Middle frontal gyrus (tissue), 1 donor: ENCODE data around the gene SLC26A9.

Experiments used
- DNase-seq: peaks from one replicate; pipeline ENCODE4 v3.0.0-alpha.2; 2015; ENCODE audit warnings: low spot score; ENCODE audit errors: extremely low spot score

Gene SLC26A9

GRCh38 chr1:205973377-205974232 is 30.3 kb upstream of the SLC26A9 start:
- no peak for DNase-seq

- no peak for DNase-seq
These were observed 29.4 kb upstream of the SLC26A9 start for GRCh38 chr1:205972491-205973168.

DNA sequence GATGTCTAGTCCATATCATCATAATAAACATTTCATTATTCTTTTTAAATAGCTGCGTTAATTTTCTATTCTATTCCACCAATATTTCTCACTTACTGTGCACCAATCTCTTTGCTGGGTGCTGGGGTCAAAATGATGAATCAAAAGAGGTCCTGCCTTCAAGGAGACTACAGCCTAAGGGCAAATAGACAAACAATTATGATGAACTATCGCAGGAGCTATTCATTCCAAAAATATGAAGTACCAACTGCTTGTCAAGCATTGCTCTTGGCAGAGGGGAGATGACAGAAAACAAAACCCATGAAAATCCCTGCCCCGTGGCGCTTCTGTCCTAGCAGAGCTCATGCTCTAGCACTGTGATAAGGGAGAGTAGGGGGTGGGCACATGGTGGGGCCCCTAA is 28.8 kb upstream of the SLC26A9 start:
- DNase-seq, result no peak

- no peak for DNase-seq
These were observed 27.8 kb upstream of the SLC26A9 start for GRCh38 chr1:205971082-205971481.

- DNase-seq, result no peak
These were observed 27.2 kb upstream of the SLC26A9 start for GRCh38 chr1:205970486-205970885.

DNA sequence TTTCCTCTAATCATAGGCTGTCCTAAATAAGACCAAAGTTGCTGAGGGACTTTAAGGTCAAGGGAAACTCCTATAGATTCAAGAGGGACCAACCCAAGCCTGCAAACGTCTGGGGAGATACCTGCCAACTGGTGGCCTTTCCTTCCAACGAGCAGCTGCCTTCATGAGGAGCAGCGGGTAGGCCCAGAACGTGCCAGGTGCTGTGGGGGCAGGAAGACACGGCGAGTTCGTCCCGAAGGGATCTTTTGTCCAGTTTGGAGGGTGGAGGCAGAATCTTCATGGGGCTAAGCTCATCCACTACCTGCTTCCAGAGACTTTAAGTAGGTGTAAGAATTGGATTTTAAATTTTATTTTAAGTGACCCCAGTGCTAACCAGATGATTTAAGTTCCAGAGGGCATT is 26.0 kb upstream of the SLC26A9 start:
- DNase-seq, result no peak

- DNase-seq, result no peak
These were observed 24.5 kb upstream of the SLC26A9 start for GRCh38 chr1:205967554-205968335.

DNA sequence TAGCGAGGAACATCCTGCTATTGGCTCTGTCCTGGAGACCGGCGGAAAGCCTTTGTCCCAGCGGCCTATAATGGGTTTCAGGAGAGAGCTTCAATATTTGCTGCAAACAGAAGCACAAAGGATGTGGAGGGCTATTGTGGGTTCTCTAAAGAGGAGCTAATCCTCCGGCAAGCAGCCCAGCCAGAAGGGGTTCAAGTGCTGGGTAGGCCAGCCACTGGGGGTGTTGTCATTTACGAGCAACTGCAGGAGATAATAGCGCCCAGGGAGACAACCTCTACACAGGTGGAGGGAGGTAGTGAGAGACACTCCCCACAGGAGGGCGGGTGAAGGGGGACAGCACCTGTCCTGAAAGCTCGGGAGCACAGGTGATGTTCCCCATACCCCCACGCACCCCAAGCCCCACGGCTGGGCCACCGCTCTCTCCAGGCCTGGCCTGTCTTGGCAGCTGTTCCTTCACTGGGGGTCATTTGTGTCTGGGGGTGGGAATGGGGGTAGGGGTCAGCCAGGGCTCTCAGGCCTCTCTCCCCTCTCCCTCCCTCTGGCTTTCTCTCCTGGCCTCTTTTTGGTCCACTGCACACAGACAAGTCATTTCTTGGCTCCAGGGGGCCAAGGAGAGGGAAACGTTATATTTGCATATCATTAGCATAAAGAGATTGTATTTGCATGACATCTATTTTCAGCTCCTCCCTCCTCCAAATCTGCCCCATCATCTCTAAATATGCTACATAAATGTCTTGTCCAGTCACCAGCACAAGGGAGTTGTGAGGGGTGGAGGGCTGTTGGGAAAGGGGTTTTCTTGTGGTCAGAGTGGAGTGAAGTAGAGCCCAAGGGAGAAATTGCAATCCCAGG is 22.0 kb upstream of the SLC26A9 start:
- DNase-seq, result no peak

GRCh38 chr1:205963352-205964155 is 20.3 kb upstream of the SLC26A9 start:
- no peak for DNase-seq

- DNase-seq, result no peak
These were observed 19.6 kb upstream of the SLC26A9 start for GRCh38 chr1:205962821-205963221.

- DNase-seq, result no peak
These were observed 18.9 kb upstream of the SLC26A9 start for GRCh38 chr1:205961991-205962820.

- no peak for DNase-seq
These were observed 18.1 kb upstream of the SLC26A9 start for GRCh38 chr1:205961405-205961804.

DNA sequence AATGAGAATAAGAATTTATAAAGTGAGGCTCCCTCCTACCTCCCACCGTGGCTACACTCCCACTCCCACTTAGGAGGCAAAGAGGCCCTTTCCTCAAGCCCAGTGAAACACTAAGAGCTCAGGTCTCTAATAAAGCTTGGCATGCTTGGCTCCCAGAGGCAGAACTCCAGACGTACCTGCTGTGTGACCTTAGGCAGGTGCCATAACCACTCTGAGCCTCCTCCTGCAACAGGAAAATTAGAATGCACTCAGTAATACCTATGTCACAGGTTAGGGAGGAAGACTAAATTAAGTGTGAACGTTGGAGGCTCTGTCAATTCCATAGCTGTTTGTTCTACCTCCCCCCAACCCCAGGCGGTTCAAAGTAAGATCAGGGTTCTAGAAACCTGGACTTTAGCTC is 16.5 kb upstream of the SLC26A9 start:
- no peak for DNase-seq

DNA sequence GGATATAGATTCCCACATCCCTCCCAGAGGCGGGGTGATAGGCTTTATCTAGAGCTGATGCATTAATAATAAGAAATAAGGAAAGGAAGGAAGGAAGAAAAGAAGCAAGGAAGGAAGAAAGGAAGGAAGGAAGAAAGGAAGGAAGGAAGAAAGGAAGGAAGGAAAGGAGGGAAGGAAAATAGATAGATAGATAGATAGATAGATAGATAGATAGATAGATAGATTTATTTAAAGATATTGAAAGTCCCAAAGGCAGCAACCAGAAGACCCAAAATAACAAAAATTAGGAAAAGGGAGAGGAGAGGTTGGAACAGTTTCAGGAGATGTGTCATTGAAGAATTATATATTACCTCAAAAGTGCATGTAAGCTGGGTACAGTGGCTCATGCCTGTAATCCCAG is 12.2 kb upstream of the SLC26A9 start:
- no peak for DNase-seq

- DNase-seq, result no peak
These were observed 11.7 kb upstream of the SLC26A9 start for GRCh38 chr1:205954819-205955404.

DNA sequence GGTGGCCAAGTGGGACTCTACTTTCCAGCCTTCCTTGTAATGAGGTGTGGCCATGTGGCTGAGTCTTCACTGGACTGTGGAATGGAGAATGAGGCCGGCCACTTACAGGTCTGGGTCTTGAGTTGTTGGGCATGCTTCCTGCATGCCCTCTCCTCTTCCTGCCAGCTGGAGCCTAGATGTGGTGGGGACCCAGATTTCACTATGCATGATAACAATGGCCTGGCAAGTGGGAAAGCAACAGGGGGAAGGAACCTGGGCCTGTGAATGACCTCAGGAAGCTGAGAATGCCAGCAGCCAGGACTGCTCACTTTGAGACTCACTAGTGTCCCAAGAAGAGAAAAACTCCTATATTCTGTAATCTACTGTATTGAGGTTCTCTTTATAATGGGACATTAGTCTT is 8.5 kb upstream of the SLC26A9 start:
- DNase-seq, result no peak

- DNase-seq, result no peak
These were observed 7.7 kb upstream of the SLC26A9 start for GRCh38 chr1:205950826-205951549.

GRCh38 chr1:205950280-205950679 is 7.0 kb upstream of the SLC26A9 start:
- no peak for DNase-seq
